Vagina (tissue), 2 donors: Measurements from ENCODE around the gene TMPRSS11A. TPM values are rescaled to one million over a fixed set of nuclear protein-coding genes. Genes with fewer than 3 reads are reported as not detected.

ENCODE experiments used
- DNase-seq, 2 donors: peaks; one replicate each; pipeline ENCODE4 v3.0.0-alpha.2; 2017; ENCODE audit errors: extremely low spot score in 2 of 2
- H3K27ac ChIP-seq: fragments of 200-600 bp; sonication (generic); one replicate; pipeline ENCODE4 v1.5.1; 2019
- H3K27me3 ChIP-seq: fragments of 200-600 bp; sonication (generic); one replicate; pipeline ENCODE4 v1.5.1; 2019
- H3K36me3 ChIP-seq, 2 donors: fragments of 200-600 bp; sonication (generic); one replicate each; pipeline ENCODE4 v1.5.1; 2017 to 2019
- H3K4me1 ChIP-seq: fragments of 200-600 bp; sonication (generic); one replicate; pipeline ENCODE4 v1.5.1; 2019
- H3K4me3 ChIP-seq, 2 donors: fragments of 200-600 bp; sonication (generic); 1 replicate in 1 of 2; 2 replicates in 1 of 2; pipeline ENCODE4 v1.5.1; 2016 to 2019
- H3K9me3 ChIP-seq: fragments of 200-600 bp; sonication (generic); one replicate; pipeline ENCODE4 v1.5.1; 2019
- CTCF ChIP-seq, 3 experiments: fragments of 450-650 bp in 2 of 3; fragments of 200-600 bp in 1 of 3; sonication (generic) in 1 of 3; IDR thresholded peaks; one replicate each; pipeline ENCODE4 v1.5.1; 2017 to 2019; ENCODE audit warnings: antibody characterized with exemption in 3 of 3, mild to moderate bottlenecking in 2 of 3, moderate library complexity in 2 of 3
- POLR2A ChIP-seq, 2 donors: fragments of 450-650 bp; IDR thresholded peaks; one replicate each; pipeline ENCODE4 v1.6.1; 2017; ENCODE audit warnings: antibody characterized with exemption in 2 of 2, mild to moderate bottlenecking in 2 of 2, moderate library complexity in 2 of 2
- POLR2AphosphoS5 ChIP-seq, 2 donors: sonication (generic); formaldehyde crosslinking; IDR thresholded peaks; one replicate each; pipeline ENCODE4 v1.9.0; 2017; ENCODE audit warnings: antibody characterized with exemption in 2 of 2, mild to moderate bottlenecking in 2 of 2, low read depth in 1 of 2; ENCODE audit not compliant: insufficient read depth in 1 of 2
- intact Hi-C: fragments of 100-400 bp; cut with DNase I; formaldehyde crosslinking; loops from one replicate; pipeline ENCODE4 v1.15.1; 2023
- total RNA-seq: library from RNA; depleted of rRNA; stranded (reverse); fragments of >200 nt; gene quantifications from one replicate; pipeline ENCODE4 v1.2.3, GENCODE V29; 2016

Gene TMPRSS11A
- total RNA-seq, 1 donor from 2014 or later: 26.0 TPM

GRCh38 chr4:67911638-67912037 is 51.7 kb downstream of the TMPRSS11A start:
- no peaks in the 10 kb centered on the region for H3K4me1 ChIP-seq
- TF ChIP-seq POLR2A (IDR thresholded peaks at IDR 0.05): no peak
- TF ChIP-seq POLR2AphosphoS5 (IDR thresholded peaks at IDR 0.05; ENCODE audit: insufficient read depth in 1 of 2, low read depth in 1 of 2): no peak
- TF ChIP-seq CTCF (IDR thresholded peaks at IDR 0.05): no peak
- H3K4me3 ChIP-seq: no peak overlapping the region

GRCh38 chr4:67911141-67911540 is 52.2 kb downstream of the TMPRSS11A start:
- Histone ChIP-seq H3K27ac (no peak overlapping the region), H3K4me3 (no peak overlapping the region), H3K36me3 (no peaks in the 10 kb centered on the region), H3K9me3 (no peaks in the 10 kb centered on the region), H3K27me3 (no peaks in the 10 kb centered on the region), H3K4me1 (no peaks in the 10 kb centered on the region)
- intact Hi-C loops: no loop called here
- no peak for TF ChIP-seq CTCF (IDR thresholded peaks at IDR 0.05)
- no peak for TF ChIP-seq POLR2A (IDR thresholded peaks at IDR 0.05)
- no peak for TF ChIP-seq POLR2AphosphoS5 (IDR thresholded peaks at IDR 0.05; ENCODE audit: insufficient read depth in 1 of 2, low read depth in 1 of 2)
- no peak for DNase-seq

More at GRCh38 chr4:67911638-67912037, 51.7 kb downstream of the TMPRSS11A start:
- H3K27ac ChIP-seq: no peak overlapping the region
- no peak for DNase-seq
- H3K27me3 ChIP-seq: no peaks in the 10 kb centered on the region
- intact Hi-C loops: no loop called here
- no peaks in the 10 kb centered on the region for H3K36me3 ChIP-seq
- no peaks in the 10 kb centered on the region for H3K9me3 ChIP-seq

- H3K27me3 ChIP-seq: no peaks in the 10 kb centered on the region
- no peak overlapping the region for H3K27ac ChIP-seq
- intact Hi-C loops: no loop called here
- no peaks in the 10 kb centered on the region for H3K36me3 ChIP-seq
- H3K4me1 ChIP-seq: no peaks in the 10 kb centered on the region
- TF ChIP-seq POLR2AphosphoS5 (IDR thresholded peaks at IDR 0.05; ENCODE audit: insufficient read depth in 1 of 2, low read depth in 1 of 2) (no peak), CTCF (IDR thresholded peaks at IDR 0.05) (no peak), POLR2A (IDR thresholded peaks at IDR 0.05) (no peak)
- H3K4me3 ChIP-seq: no peak overlapping the region
- no peak for DNase-seq
- H3K9me3 ChIP-seq: no peaks in the 10 kb centered on the region
Measured at GRCh38 chr4:67910585-67910905, 52.7 kb downstream of the TMPRSS11A start.

GRCh38 chr4:67909905-67910584 is 53.2 kb downstream of the TMPRSS11A start:
- H3K4me3 ChIP-seq: no peak overlapping the region
- H3K9me3 ChIP-seq: no peaks in the 10 kb centered on the region
- peak in 1 of 3 experiments; percentile 21 for TF ChIP-seq CTCF (IDR thresholded peaks at IDR 0.05)
- TF ChIP-seq POLR2AphosphoS5 (IDR thresholded peaks at IDR 0.05; ENCODE audit: insufficient read depth in 1 of 2, low read depth in 1 of 2): no peak
- TF ChIP-seq POLR2A (IDR thresholded peaks at IDR 0.05): no peak
- intact Hi-C loops: no loop called here
- no peaks in the 10 kb centered on the region for H3K36me3 ChIP-seq
- H3K4me1 ChIP-seq: no peaks in the 10 kb centered on the region
- no peak overlapping the region for H3K27ac ChIP-seq
- H3K27me3 ChIP-seq: no peaks in the 10 kb centered on the region
- no peak for DNase-seq

GRCh38 chr4:67907650-67908049 is 55.6 kb downstream of the TMPRSS11A start:
- Histone ChIP-seq H3K4me3 (no peak overlapping the region), H3K36me3 (no peaks in the 10 kb centered on the region), H3K27me3 (no peaks in the 10 kb centered on the region), H3K9me3 (no peaks in the 10 kb centered on the region), H3K27ac (no peak overlapping the region), H3K4me1 (no peaks in the 10 kb centered on the region)
- intact Hi-C loops: no loop called here
- DNase-seq: no peak
- TF ChIP-seq CTCF (IDR thresholded peaks at IDR 0.05): no peak
- no peak for TF ChIP-seq POLR2AphosphoS5 (IDR thresholded peaks at IDR 0.05; ENCODE audit: insufficient read depth in 1 of 2, low read depth in 1 of 2)
- TF ChIP-seq POLR2A (IDR thresholded peaks at IDR 0.05): no peak
